ENCODE results near the gene TCOF1.

TCOF1 gene

DNA sequence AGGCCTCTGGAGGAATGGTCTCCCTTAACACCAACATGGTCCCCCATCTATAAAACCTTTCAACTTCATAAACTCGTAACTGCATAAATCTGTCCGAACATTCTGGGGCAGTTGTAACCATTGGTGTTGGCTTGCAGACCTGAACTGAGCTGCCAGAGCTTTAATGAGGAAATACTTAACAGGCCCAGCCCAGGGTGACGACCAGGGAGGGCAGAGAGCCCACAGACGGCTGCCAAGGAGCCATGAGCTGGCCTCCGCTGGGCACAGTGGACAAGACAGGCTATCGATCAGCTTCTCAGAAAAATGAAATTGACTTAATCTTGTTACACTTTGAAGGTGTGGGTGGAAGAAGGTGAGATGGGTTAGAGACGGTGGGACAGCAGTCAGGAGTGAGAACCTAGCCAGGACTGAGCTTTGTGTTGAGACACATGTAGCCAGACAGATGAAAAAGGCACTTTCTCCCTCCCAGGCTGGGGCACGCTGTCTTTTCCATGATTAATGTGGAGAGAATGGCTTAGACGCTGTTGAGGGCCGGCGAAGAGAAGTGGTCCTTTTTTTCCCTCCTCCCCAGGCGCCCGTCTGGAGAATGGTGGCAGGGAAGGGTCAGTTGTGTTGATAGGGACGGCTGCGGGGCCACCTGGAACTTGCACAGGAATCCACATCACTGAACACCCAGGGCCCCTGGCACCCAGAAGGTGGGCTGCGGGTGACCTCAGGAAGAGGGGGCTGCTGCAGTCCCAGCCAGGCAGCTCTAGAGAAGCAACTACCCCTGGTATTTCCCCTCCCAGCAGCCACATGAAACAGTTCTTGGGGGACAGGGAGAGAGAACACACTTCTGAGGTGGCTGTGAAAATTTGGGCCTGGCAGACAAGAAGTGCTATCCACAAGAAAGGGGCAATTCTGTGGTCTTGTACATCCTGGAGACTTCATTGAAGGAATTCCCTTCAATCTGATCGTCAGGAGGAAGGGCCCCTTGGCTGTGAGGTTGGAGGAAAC lies 27.3 kb upstream of the TCOF1 start:
- Histone ChIP-seq H3K4me1 (ENCODE audit: low read length) (no peaks in the 10 kb centered on the region), H3K4me2 (ENCODE audit: low read length) (no peak overlapping the region), H3K9me3 (ENCODE audit: insufficient read depth, low read length) (no peaks in the 10 kb centered on the region), H3K27ac (ENCODE audit: low read length) (no peak overlapping the region), H4K20me1 (ENCODE audit: insufficient read depth, low read length) (no peaks in the 10 kb centered on the region), H3K36me3 (replicated peaks; ENCODE audit: low read depth, low read length) (no peaks in the 10 kb centered on the region), H2AFZ (ENCODE audit: low read depth, low read length) (no peak overlapping the region), H3K9ac (ENCODE audit: low read length) (no peak overlapping the region), H3K4me3 (ENCODE audit: low read length) (no peak overlapping the region), H3K27me3 (ENCODE audit: low read depth, low read length) (no peaks in the 10 kb centered on the region; the same call in 1 of the 2 replicates), H3K79me2 (ENCODE audit: low read length) (no peaks in the 10 kb centered on the region)
- TF ChIP-seq, protein P1, sequence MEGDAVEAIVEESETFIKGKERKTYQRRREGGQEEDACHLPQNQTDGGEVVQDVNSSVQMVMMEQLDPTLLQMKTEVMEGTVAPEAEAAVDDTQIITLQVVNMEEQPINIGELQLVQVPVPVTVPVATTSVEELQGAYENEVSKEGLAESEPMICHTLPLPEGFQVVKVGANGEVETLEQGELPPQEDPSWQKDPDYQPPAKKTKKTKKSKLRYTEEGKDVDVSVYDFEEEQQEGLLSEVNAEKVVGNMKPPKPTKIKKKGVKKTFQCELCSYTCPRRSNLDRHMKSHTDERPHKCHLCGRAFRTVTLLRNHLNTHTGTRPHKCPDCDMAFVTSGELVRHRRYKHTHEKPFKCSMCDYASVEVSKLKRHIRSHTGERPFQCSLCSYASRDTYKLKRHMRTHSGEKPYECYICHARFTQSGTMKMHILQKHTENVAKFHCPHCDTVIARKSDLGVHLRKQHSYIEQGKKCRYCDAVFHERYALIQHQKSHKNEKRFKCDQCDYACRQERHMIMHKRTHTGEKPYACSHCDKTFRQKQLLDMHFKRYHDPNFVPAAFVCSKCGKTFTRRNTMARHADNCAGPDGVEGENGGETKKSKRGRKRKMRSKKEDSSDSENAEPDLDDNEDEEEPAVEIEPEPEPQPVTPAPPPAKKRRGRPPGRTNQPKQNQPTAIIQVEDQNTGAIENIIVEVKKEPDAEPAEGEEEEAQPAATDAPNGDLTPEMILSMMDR (IDR thresholded peaks at IDR 0.05; ENCODE audit: low read depth, low read length) = no peak
- no peak for TF ChIP-seq EZH2phosphoT487 (IDR thresholded peaks at IDR 0.05; ENCODE audit: low read depth)

DNA sequence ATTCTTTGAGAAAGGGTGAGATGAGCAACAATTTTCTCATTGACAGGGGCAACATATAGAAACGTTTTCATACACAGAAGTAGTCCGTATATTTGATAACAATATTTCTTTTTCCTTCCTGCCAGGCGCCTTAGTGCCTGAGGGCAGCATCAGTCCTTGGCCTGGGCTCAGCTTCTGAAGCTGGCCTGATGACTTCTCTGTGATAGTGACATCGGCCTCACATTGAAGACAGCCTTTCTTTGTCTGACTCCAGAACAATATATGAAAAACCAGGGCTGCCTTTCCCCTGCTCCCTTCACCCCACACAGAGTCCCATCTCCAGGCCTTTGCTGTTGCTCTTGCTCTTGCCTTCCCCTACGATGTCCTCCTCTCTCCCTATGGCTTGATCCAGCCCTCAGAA lies 24.1 kb upstream of the TCOF1 start:
- H3K4me2 ChIP-seq (ENCODE audit: low read length) = no peak overlapping the region
- no peaks in the 10 kb centered on the region for H3K9me3 ChIP-seq (ENCODE audit: insufficient read depth, low read length)
- no peak overlapping the region for H2AFZ ChIP-seq (ENCODE audit: low read depth, low read length)
- no peaks in the 10 kb centered on the region for H3K36me3 ChIP-seq (replicated peaks; ENCODE audit: low read depth, low read length)
- H3K27me3 ChIP-seq (ENCODE audit: low read depth, low read length) = no peaks in the 10 kb centered on the region
- no peak overlapping the region for H3K27ac ChIP-seq (ENCODE audit: low read length)
- no peaks in the 10 kb centered on the region for H3K79me2 ChIP-seq (ENCODE audit: low read length)
- no peaks in the 10 kb centered on the region for H3K4me1 ChIP-seq (ENCODE audit: low read length)
- TF ChIP-seq, protein P1 (IDR thresholded peaks at IDR 0.05; ENCODE audit: low read depth, low read length) = no peak
- no peak for TF ChIP-seq EZH2phosphoT487 (IDR thresholded peaks at IDR 0.05; ENCODE audit: low read depth)
- H4K20me1 ChIP-seq (ENCODE audit: insufficient read depth, low read length) = no peaks in the 10 kb centered on the region
- no peak overlapping the region for H3K9ac ChIP-seq (ENCODE audit: low read length)
- no peak overlapping the region for H3K4me3 ChIP-seq (ENCODE audit: low read length)

DNA sequence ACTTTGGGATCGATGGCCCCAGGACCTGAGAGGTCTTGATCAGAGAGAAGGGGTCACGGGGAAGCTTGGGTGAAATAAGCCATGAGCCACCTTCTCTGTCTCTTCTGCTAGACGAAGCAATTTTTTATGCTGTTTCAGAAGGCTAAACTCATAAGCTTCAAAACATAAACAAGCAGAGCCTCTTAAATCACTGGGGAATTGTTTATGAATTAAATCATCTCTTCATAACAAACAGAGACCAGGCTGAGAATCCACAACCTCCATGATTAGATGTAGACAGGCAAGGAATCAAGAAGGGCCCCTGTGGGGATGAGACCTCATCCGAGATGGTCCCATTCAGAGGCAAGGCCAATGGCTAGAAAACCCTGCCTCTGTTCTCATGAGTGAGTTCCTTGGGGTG lies 21.7 kb upstream of the TCOF1 start:
- Histone ChIP-seq H3K27me3 (ENCODE audit: low read depth, low read length) (no peaks in the 10 kb centered on the region), H3K79me2 (ENCODE audit: low read length) (no peaks in the 10 kb centered on the region), H2AFZ (ENCODE audit: low read depth, low read length) (no peak overlapping the region), H3K4me1 (ENCODE audit: low read length) (no peaks in the 10 kb centered on the region), H3K4me2 (ENCODE audit: low read length) (no peak overlapping the region), H4K20me1 (ENCODE audit: insufficient read depth, low read length) (no peaks in the 10 kb centered on the region), H3K4me3 (ENCODE audit: low read length) (no peak overlapping the region), H3K27ac (ENCODE audit: low read length) (no peak overlapping the region), H3K36me3 (replicated peaks; ENCODE audit: low read depth, low read length) (no peaks in the 10 kb centered on the region), H3K9ac (ENCODE audit: low read length) (no peak overlapping the region), H3K9me3 (ENCODE audit: insufficient read depth, low read length) (no peaks in the 10 kb centered on the region)
- no peak for TF ChIP-seq EZH2phosphoT487 (IDR thresholded peaks at IDR 0.05; ENCODE audit: low read depth)
- TF ChIP-seq, protein P1 (IDR thresholded peaks at IDR 0.05; ENCODE audit: low read depth, low read length) = no peak

DNA sequence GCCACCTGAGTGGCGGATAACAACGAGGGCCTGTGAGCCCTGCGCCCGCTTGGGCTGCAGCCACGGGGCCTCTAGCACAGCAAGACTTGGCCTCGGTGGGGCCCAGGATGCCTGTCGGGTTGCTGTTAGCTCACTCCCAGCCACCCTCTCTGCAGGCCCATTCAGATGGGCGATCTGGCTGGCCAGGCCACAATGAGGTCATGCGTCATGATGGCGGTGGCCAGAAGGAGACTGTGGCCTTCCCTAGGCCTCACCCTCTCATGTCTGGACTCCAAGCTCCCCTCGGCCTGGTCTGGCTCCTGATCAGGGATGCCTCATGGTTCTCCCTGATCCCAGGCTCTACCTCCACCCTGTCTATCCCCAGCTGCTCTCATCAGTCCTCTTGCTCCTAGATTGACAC lies 19.0 kb upstream of the TCOF1 start:
- no peak overlapping the region for H3K9ac ChIP-seq (ENCODE audit: low read length)
- no peaks in the 10 kb centered on the region for H3K36me3 ChIP-seq (replicated peaks; ENCODE audit: low read depth, low read length)
- H3K4me3 ChIP-seq (ENCODE audit: low read length) = no peak overlapping the region
- no peak overlapping the region for H2AFZ ChIP-seq (ENCODE audit: low read depth, low read length)
- H3K27ac ChIP-seq (ENCODE audit: low read length) = no peak overlapping the region
- H3K4me2 ChIP-seq (ENCODE audit: low read length) = no peak overlapping the region
- no peaks in the 10 kb centered on the region for H3K27me3 ChIP-seq (ENCODE audit: low read depth, low read length)
- H3K9me3 ChIP-seq (ENCODE audit: insufficient read depth, low read length) = no peaks in the 10 kb centered on the region
- TF ChIP-seq, protein P1 (IDR thresholded peaks at IDR 0.05; ENCODE audit: low read depth, low read length) = no peak
- TF ChIP-seq EZH2phosphoT487 (IDR thresholded peaks at IDR 0.05; ENCODE audit: low read depth) = no peak
- no peaks in the 10 kb centered on the region for H4K20me1 ChIP-seq (ENCODE audit: insufficient read depth, low read length)
- H3K79me2 ChIP-seq (ENCODE audit: low read length) = no peaks in the 10 kb centered on the region
- no peaks in the 10 kb centered on the region for H3K4me1 ChIP-seq (ENCODE audit: low read length)

Measured in OCI-LY3 (cell line).